ENCODE data around the gene MID1IP1.

Gene MID1IP1

DNA sequence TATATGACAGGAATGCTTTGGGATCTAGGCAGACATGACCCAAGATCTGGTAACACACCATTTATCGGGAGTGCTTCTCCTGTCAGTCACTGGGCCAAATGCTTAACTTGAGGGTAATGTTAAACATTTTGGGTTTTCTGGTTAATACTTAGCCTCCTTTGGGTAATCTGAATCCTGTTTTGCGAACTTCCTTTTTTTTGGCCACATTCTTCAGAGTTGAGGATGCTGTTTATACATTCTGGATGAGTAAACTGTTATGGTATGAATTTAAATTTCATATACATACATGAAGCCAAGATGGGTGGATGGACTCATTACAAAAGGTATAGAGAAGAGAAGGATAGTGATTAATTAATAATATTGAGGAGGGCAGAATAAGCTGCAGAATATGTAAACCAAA is 36.1 kb downstream of the MID1IP1 start:
- H3K36me3 ChIP-seq (ENCODE audit: low read length) = no peaks in the 10 kb centered on the region
- H3K9ac ChIP-seq (ENCODE audit: low read length) = no peak overlapping the region
- no peaks in the 10 kb centered on the region for H3F3A ChIP-seq (ENCODE audit: insufficient read depth)
- H2AFZ ChIP-seq (ENCODE audit: low read depth, low read length, severe bottlenecking) = no peak overlapping the region
- H3K27ac ChIP-seq (ENCODE audit: low read depth, low read length) = no peak overlapping the region
- no peaks in the 10 kb centered on the region for H4K20me1 ChIP-seq (ENCODE audit: low read depth, low read length)
- no peaks in the 10 kb centered on the region for H3K27me3 ChIP-seq (ENCODE audit: low read length)
- no peaks in the 10 kb centered on the region for H3K79me2 ChIP-seq (ENCODE audit: insufficient read depth, low read length)
- TF ChIP-seq CTCF (IDR thresholded peaks at IDR 0.05; ENCODE audit: insufficient read depth, low read length, poor library complexity, severe bottlenecking) (no peak), EZH2phosphoT487 (conservative IDR thresholded peaks at IDR 0.05; ENCODE audit: low read length) (no peak)
- no peaks in the 10 kb centered on the region for H3K9me2 ChIP-seq (replicated peaks; ENCODE audit: insufficient read depth, low read length)
- H3K9me3 ChIP-seq (ENCODE audit: insufficient read depth, low read length) = no peaks in the 10 kb centered on the region
- no peak overlapping the region for H3K4me3 ChIP-seq (ENCODE audit: insufficient read depth, low read length, poor library complexity, severe bottlenecking)
- H3K4me2 ChIP-seq (ENCODE audit: low read depth, low read length, poor library complexity, severe bottlenecking) = no peak overlapping the region

GRCh38 chrX:38839277-38839676 is 38.0 kb downstream of the MID1IP1 start:
- H2AFZ ChIP-seq (ENCODE audit: low read depth, low read length, severe bottlenecking) = no peak overlapping the region
- no peak overlapping the region for H3K27ac ChIP-seq (ENCODE audit: low read depth, low read length)
- TF ChIP-seq CTCF (IDR thresholded peaks at IDR 0.05; ENCODE audit: insufficient read depth, low read length, poor library complexity, severe bottlenecking) = no peak
- TF ChIP-seq EZH2phosphoT487 (conservative IDR thresholded peaks at IDR 0.05; ENCODE audit: low read length) = no peak
- H3K9me2 ChIP-seq (replicated peaks; ENCODE audit: insufficient read depth, low read length) = no peaks in the 10 kb centered on the region
- H3K9ac ChIP-seq (ENCODE audit: low read length) = no peak overlapping the region
- no peaks in the 10 kb centered on the region for H3K27me3 ChIP-seq (ENCODE audit: low read length)
- H3F3A ChIP-seq (ENCODE audit: insufficient read depth) = no peaks in the 10 kb centered on the region
- H3K9me3 ChIP-seq (ENCODE audit: insufficient read depth, low read length) = no peaks in the 10 kb centered on the region
- no peaks in the 10 kb centered on the region for H3K36me3 ChIP-seq (ENCODE audit: low read length)
- H3K79me2 ChIP-seq (ENCODE audit: insufficient read depth, low read length) = no peaks in the 10 kb centered on the region
- H3K4me2 ChIP-seq (ENCODE audit: low read depth, low read length, poor library complexity, severe bottlenecking) = no peak overlapping the region
- no peak overlapping the region for H3K4me3 ChIP-seq (ENCODE audit: insufficient read depth, low read length, poor library complexity, severe bottlenecking)
- H4K20me1 ChIP-seq (ENCODE audit: low read depth, low read length) = no peaks in the 10 kb centered on the region

GRCh38 chrX:38839944-38840343 is 38.7 kb downstream of the MID1IP1 start:
- H3F3A ChIP-seq (ENCODE audit: insufficient read depth) = no peaks in the 10 kb centered on the region
- TF ChIP-seq EZH2phosphoT487 (conservative IDR thresholded peaks at IDR 0.05; ENCODE audit: low read length) (no peak), CTCF (IDR thresholded peaks at IDR 0.05; ENCODE audit: insufficient read depth, low read length, poor library complexity, severe bottlenecking) (no peak)
- no peaks in the 10 kb centered on the region for H3K36me3 ChIP-seq (ENCODE audit: low read length)
- H2AFZ ChIP-seq (ENCODE audit: low read depth, low read length, severe bottlenecking) = no peak overlapping the region
- no peak overlapping the region for H3K4me2 ChIP-seq (ENCODE audit: low read depth, low read length, poor library complexity, severe bottlenecking)
- H3K79me2 ChIP-seq (ENCODE audit: insufficient read depth, low read length) = no peaks in the 10 kb centered on the region
- no peak overlapping the region for H3K9ac ChIP-seq (ENCODE audit: low read length)
- no peaks in the 10 kb centered on the region for H3K9me3 ChIP-seq (ENCODE audit: insufficient read depth, low read length)
- no peaks in the 10 kb centered on the region for H3K9me2 ChIP-seq (replicated peaks; ENCODE audit: insufficient read depth, low read length)
- no peaks in the 10 kb centered on the region for H3K27me3 ChIP-seq (ENCODE audit: low read length)
- H3K27ac ChIP-seq (ENCODE audit: low read depth, low read length) = no peak overlapping the region
- no peak overlapping the region for H3K4me3 ChIP-seq (ENCODE audit: insufficient read depth, low read length, poor library complexity, severe bottlenecking)
- H4K20me1 ChIP-seq (ENCODE audit: low read depth, low read length) = no peaks in the 10 kb centered on the region
